Activated naive CD4-positive, alpha-beta T cell treated with anti-CD3 and anti-CD28 coated beads, Interleukin-2, amount 10 ng/mL, durations not matched to agents 7 days and 5 days (primary cell): ENCODE results near the gene ICOS.
"Not testable (repeated sequence)": the region's sequence is repeated elsewhere in the genome, so short reads cannot be mapped to it uniquely, and the experiment has no call there.

Source experiments
- CTCF ChIA-PET: fragments of 350-600 bp; sonication (Branson Sonifier 250); formaldehyde crosslinking; loops from one replicate; lab custom pipeline; 2021; ENCODE audit warnings: antibody characterized with exemption; lab: Charles Lee
- DNase-seq: peaks from one replicate; pipeline ENCODE4 v3.0.0-alpha.2; 2020
- H3K27ac Mint-ChIP-seq: one replicate; pipeline ENCODE4 v1.8.0; 2021; ENCODE audit warnings: mild to moderate bottlenecking, moderate library complexity, mixed read lengths
- H3K27me3 Mint-ChIP-seq: one replicate; pipeline ENCODE4 v1.8.0; 2021; ENCODE audit warnings: mild to moderate bottlenecking, mixed read lengths
- H3K36me3 Mint-ChIP-seq: one replicate; pipeline ENCODE4 v1.8.0; 2021; ENCODE audit warnings: mixed read lengths
- H3K4me1 Mint-ChIP-seq: one replicate; pipeline ENCODE4 v1.8.0; 2021; ENCODE audit warnings: mixed read lengths
- H3K4me3 Mint-ChIP-seq: one replicate; pipeline ENCODE4 v1.8.0; 2021; ENCODE audit warnings: mild to moderate bottlenecking, moderate library complexity, mixed read lengths
- H3K9me3 Mint-ChIP-seq: one replicate; pipeline ENCODE4 v1.8.0; 2021; ENCODE audit warnings: mixed read lengths

The ICOS gene

DNA sequence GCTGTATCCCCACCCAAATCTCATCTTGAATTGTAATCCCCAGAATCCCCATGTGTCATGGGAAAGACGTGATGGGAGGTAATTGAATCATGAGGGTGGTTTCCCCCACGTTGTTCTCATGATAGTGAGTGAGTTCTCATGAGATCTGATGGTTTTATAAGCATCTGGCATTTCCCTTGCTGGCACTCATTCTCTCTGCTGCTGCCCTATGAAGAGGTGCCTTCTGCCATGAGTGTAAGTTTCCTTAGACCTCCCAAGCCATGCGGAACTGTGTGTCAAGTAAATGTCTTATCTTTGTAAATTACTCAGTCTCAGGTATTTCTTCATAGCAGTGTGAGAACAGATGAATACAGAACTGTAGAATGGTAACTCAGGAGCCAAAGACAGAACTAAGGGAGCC is 5.3 kb upstream of the ICOS start:
- H3K27ac Mint-ChIP-seq, H3K9me3 Mint-ChIP-seq, H3K4me3 Mint-ChIP-seq, DNase-seq, CTCF ChIA-PET, H3K27me3 Mint-ChIP-seq: not testable (repeated sequence)
- Mint-ChIP-seq H3K36me3 (peaks cover 11% of the 10 kb centered on the region), H3K4me1 (peaks cover 52% of the 10 kb centered on the region)

DNA sequence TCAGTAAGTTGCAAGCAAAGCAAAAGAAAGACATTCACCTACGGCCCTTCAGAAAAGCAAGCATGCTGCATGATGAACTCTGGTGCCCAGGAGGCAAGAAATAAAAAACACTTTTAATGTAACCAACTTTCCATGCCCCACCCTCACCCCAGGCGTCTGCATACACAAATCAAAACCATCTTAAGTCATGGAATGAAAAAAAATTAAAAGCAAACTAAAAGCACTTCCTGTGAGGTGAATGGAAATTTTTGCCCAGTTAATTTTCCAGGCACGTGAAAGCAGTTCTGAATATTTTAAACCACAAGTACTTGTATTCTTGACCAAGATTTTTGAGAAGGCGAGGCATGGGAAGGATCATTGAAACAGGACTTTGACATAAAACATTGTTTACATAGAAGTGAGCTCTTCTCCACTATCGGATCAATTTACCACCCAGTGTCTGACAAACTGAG is 2.5 kb upstream of the ICOS start:
- H3K36me3 Mint-ChIP-seq: peaks cover 29% of the 10 kb centered on the region
- H3K4me1 Mint-ChIP-seq: peaks cover 51% of the 10 kb centered on the region
- peak overlapping the region; percentile 62 for H3K4me3 Mint-ChIP-seq
- peak overlapping the region; percentile 96 for H3K27ac Mint-ChIP-seq
- H3K9me3 Mint-ChIP-seq: peaks cover 2% of the 10 kb centered on the region
- CTCF ChIA-PET: interaction anchor here (0.6 to 2.3 kb wide), 6 partner anchors 10 to 225 kb away, joined by 3 to 16 read pairs (median 4); no protein-coding TSS in a partner anchor
- H3K27me3 Mint-ChIP-seq: no peaks in the 10 kb centered on the region
- peak; percentile 62 for DNase-seq

DNA sequence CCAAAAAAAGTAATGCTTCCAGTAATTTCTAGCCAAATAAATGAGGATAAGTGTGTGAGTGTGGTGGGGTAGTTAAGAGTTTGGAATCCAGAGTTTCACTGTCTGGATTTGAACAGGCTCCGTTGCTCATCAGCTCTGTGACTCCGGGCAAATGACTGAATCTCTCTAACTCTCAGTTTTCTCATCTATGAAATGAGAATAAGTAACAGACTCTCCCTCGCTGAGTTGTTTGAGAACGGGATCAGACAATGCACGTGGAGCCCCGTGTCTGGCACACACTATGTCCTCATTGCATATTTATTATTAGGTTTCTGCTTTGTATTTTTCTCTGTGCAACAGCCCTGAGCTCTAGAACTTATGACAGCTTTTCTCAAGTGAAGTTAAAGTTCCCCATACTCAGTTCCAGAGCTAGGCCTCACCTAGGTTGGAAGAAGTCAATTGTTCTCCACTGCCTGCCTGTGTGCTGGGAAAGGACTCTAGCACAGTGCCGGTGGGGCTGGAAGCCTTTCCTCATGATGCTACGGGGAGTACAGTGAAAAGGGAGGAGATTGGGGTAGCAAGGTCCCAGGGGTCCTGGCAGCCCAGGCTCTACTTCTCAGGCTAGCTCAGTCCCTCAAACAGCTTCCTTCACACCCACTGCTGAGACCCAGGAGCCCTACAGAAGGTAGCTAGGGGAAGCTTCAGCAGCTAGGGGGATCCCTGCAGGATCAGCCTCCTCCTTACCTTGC is 1.7 kb upstream of the ICOS start:
- H3K4me1 Mint-ChIP-seq: peaks cover 51% of the 10 kb centered on the region
- H3K27ac Mint-ChIP-seq: peak overlapping the region; percentile 96
- H3K36me3 Mint-ChIP-seq: peaks cover 37% of the 10 kb centered on the region
- CTCF ChIA-PET: interaction anchor here (0.9 to 2.3 kb wide), 6 partner anchors 9 to 226 kb away, joined by 3 to 16 read pairs (median 4); no protein-coding TSS in a partner anchor
- peaks cover 2% of the 10 kb centered on the region for H3K9me3 Mint-ChIP-seq
- peak; percentile 31 for DNase-seq
- peak overlapping the region; percentile 62 for H3K4me3 Mint-ChIP-seq
- no peaks in the 10 kb centered on the region for H3K27me3 Mint-ChIP-seq

DNA sequence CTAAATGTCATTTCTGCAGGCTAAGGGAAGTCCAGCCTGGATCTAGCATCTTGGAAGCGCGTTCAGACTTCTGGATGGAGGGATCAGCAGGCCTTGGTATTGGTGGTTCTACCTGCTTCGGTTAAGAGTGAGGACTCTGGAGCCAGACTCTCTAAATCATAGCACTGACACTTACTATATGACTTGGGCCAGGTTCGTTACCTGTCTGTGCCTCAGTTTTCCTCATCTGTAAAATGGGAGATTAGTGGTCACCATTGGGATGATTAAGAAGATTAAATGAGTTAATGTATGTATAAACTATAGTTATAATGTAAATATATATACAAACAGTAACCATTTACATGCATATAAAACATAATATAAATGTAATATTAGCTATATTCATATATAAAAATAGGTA is 995 bp upstream of the ICOS start:
- peak overlapping the region; percentile 96 for H3K27ac Mint-ChIP-seq
- CTCF ChIA-PET: interaction anchor here (0.9 to 2.3 kb wide), 3 partner anchors 8 to 197 kb away, joined by 3 to 16 read pairs (median 4); no protein-coding TSS in a partner anchor
- DNase-seq: no peak
- no peaks in the 10 kb centered on the region for H3K27me3 Mint-ChIP-seq
- H3K4me3 Mint-ChIP-seq: no peak overlapping the region
- peaks cover 54% of the 10 kb centered on the region for H3K4me1 Mint-ChIP-seq
- H3K9me3 Mint-ChIP-seq: peaks cover 2% of the 10 kb centered on the region
- H3K36me3 Mint-ChIP-seq: peaks cover 44% of the 10 kb centered on the region

DNA sequence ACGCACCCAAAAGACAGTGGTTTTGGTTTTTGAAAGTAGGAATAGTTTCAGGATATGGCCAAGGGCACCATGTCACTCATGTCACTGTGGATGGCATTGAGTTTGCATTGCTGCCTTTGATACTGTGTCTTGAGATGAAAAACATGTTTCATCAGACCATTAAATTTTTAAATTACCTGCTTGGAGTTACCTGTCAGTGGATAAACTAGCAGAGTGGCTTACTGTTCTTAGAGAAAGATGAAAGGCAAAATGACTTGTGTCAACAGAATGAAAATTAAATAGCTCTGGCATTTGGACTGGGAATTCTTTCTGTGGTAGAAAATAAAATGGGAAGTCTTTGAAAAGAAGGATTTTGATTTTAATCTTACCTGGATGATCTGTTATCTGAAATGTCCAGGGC is 386 bp downstream of the ICOS start:
- Mint-ChIP-seq H3K4me1 (peaks cover 60% of the 10 kb centered on the region), H3K27me3 (no peaks in the 10 kb centered on the region), H3K4me3 (peak overlapping the region; percentile 84), H3K9me3 (no peaks in the 10 kb centered on the region), H3K27ac (peak overlapping the region; percentile 95), H3K36me3 (peaks cover 56% of the 10 kb centered on the region)
- DNase-seq: no peak
- CTCF ChIA-PET: interaction anchor here (1.1 to 1.3 kb wide), 2 partner anchors 88 to 229 kb away, joined by 3 to 4 read pairs; no protein-coding TSS in a partner anchor

DNA sequence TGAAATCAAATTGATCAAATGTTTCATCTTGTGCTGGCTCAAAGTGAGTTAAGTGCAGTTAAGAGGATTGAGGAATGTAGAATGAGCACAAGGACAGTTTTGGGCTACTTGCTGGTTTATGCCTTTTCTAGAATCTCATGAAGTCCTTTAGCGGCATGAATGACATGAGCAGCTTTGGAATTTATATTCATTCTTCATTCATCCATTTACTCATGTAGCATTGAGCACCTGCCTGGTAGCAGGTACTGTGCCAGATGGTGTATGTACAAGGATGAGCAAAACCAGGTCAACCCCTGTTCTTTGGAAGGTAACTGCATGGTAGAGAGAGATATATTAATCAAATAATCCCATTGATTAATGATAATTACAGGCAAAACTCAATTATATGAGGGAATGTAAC is 1.2 kb downstream of the ICOS start:
- peaks cover 59% of the 10 kb centered on the region for H3K36me3 Mint-ChIP-seq
- peak overlapping the region; percentile 84 for H3K4me3 Mint-ChIP-seq
- CTCF ChIA-PET: interaction anchor here (0.7 to 1.1 kb wide), 2 partner anchors 68 to 87 kb away, joined by 3 read pairs; no protein-coding TSS in a partner anchor
- DNase-seq: no peak
- H3K27ac Mint-ChIP-seq: peak overlapping the region; percentile 83
- peaks cover 59% of the 10 kb centered on the region for H3K4me1 Mint-ChIP-seq
- no peaks in the 10 kb centered on the region for H3K9me3 Mint-ChIP-seq
- H3K27me3 Mint-ChIP-seq: no peaks in the 10 kb centered on the region

DNA sequence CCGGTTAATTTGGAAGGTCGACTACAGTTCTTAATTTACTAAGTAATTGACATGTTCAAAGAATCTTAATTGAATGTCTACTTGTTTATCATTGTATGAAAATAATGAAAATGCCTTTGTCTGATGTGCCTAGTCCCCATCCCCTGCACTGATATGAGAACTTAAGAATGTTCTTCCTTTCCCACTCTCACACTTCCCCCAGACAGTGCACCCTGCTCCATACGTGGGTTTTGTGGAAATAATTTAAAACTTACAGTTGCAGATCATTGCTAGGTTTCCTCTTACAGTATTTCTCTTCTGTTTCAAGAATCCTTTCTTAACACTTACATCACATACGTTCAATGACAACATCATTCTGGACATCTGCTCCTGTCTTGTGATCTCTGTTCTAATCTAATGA is 3.5 kb downstream of the ICOS start:
- no peak for DNase-seq
- CTCF ChIA-PET: interaction anchor here (1.0 kb wide), 1 partner anchor 10 kb away, joined by 4 read pairs; no protein-coding TSS in a partner anchor
- no peaks in the 10 kb centered on the region for H3K9me3 Mint-ChIP-seq
- H3K4me3 Mint-ChIP-seq: peak overlapping the region; percentile 84
- peak overlapping the region; percentile 83 for H3K27ac Mint-ChIP-seq
- peaks cover 59% of the 10 kb centered on the region for H3K4me1 Mint-ChIP-seq
- H3K27me3 Mint-ChIP-seq: no peaks in the 10 kb centered on the region
- peaks cover 71% of the 10 kb centered on the region for H3K36me3 Mint-ChIP-seq

DNA sequence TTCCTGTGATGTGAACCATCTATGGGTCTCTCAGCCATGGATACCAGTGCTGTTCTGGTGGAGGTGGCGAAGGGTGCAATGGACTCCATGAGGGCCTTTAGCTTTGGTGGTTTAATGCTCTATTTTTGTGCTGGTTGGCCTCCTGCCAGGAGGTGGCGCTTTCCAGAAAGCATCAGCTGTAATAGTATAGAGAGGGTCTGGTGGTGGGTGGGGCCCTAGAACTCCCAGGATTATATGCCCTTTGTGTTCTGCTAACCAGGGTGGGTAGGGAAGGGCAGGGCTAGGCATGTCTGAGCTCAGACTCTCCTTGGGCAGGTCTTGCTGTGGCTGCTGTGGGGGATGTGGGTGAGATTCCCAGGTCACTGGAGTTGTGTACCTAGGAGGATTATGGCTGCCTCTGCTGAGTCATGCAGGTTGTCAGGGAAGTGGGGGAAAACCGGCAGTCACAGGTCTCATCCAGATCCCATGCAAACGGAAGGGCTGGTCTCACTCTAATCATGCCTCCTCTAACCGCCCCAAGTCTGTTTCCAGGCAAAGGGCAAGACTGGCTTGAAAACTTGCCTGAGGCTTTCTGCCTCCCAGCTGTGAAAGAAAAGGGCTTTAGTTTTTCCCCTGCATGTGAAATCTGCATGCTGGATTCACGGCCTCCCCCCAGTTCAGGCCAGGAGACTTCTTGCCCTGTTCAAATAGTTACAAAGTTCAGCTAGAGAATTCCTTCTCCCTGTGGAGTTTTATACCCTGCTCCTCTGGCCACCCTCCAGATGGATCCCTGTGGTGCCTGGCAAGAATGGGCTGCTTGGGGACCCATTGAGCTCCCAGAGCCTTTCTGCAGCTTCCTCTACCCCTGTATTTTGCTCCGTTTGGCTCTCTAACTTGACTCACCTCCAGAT is 7.2 kb downstream of the ICOS start:
- CTCF ChIA-PET: interaction anchor here (0.6 to 4.0 kb wide), 16 partner anchors 9 to 232 kb away, joined by 3 to 16 read pairs (median 4); no protein-coding TSS in a partner anchor
- H3K36me3 Mint-ChIP-seq: peaks cover 83% of the 10 kb centered on the region

DNA sequence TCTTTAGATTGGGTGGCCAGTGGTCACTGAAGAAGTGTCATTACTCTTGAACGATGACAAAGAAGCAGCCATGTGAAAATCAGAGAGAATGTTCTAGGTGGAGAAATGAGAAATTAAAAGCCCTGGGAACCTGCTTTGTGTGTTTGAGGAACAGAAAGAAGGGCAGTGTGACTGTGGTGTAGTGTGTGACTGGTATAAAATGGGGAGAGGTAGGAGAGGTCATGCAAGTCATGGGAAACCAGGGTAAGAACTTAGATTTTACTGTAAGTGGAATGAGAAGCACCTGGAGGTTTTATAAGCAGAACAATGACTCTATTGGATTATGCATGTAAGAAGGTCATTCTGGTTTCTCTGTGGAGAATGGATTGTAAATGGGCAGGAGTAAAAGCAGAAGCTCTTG is 12.2 kb downstream of the ICOS start:
- Mint-ChIP-seq H3K4me3 (peak overlapping the region; percentile 3), H3K27ac (peak overlapping the region; percentile 83), H3K9me3 (no peaks in the 10 kb centered on the region), H3K36me3 (peaks cover 67% of the 10 kb centered on the region), H3K27me3 (no peaks in the 10 kb centered on the region), H3K4me1 (peaks cover 92% of the 10 kb centered on the region)
- CTCF ChIA-PET: interaction anchor here (0.6 to 1.0 kb wide), 2 partner anchors 23 to 76 kb away, joined by 3 read pairs; no protein-coding TSS in a partner anchor
- DNase-seq: no peak

More for the DNA sequence above, 7.2 kb downstream of the ICOS start:
- H3K9me3 Mint-ChIP-seq, H3K27me3 Mint-ChIP-seq: not testable (repeated sequence)
- peak overlapping the region; percentile 55 for H3K4me3 Mint-ChIP-seq
- H3K4me1 Mint-ChIP-seq: peaks cover 80% of the 10 kb centered on the region
- H3K27ac Mint-ChIP-seq: peak overlapping the region; percentile 82
- peak; percentile 33 for DNase-seq

DNA sequence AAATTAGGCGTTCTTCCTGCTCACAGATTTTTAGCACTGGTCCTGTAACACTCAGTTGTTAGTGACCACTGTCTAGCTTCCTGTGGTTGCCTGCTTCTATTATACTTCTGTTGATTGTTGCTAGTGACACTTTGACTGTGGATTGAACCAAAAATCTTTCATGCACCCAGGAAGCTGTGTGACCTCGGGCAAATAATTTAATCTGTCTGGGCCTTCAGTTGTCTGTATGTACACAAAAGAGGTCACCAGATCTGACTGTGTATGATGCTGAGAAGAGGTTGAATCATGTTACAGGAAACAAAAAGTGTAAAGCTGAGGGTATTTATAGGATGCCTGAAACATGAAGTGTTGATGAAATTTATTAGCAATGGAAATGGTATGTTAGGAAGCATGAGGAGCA is 12.7 kb downstream of the ICOS start:
- peaks cover 62% of the 10 kb centered on the region for H3K36me3 Mint-ChIP-seq
- H3K27ac Mint-ChIP-seq: peak overlapping the region; percentile 83
- CTCF ChIA-PET: interaction anchor here (0.6 kb wide), 1 partner anchor 23 kb away, joined by 3 read pairs; no protein-coding TSS in a partner anchor
- no peaks in the 10 kb centered on the region for H3K27me3 Mint-ChIP-seq
- peaks cover 90% of the 10 kb centered on the region for H3K4me1 Mint-ChIP-seq
- H3K9me3 Mint-ChIP-seq: no peaks in the 10 kb centered on the region
- H3K4me3 Mint-ChIP-seq: peak overlapping the region; percentile 32
- no peak for DNase-seq

DNA sequence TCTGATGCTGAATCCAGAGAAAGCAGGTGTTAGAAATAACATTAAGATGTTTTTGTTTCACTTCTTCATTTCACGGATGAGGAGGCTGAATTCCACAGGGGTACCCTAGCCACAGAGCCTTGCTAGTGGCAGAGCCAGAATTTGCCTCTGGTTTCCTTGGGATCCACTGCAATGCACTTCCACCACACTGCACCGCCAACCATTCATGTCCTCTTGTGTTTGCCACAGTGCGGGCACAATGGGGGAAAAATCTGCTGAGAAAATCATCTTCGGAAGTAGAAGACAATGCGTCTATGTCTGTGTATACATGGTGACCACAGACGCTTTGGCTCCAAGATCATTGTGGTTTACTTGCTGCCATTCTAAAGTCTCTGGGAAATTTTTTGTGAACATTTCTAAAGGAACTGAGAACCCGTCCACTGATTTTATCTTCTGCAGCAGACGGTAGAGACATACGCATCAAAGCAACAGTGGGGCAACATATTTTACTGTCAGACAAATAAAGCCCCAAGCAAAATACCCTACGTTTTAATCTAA is 14.9 kb downstream of the ICOS start:
- Mint-ChIP-seq H3K27ac (peak overlapping the region; percentile 91), H3K36me3 (peaks cover 57% of the 10 kb centered on the region), H3K27me3 (no peaks in the 10 kb centered on the region), H3K4me3 (peak overlapping the region; percentile 74), H3K9me3 (no peaks in the 10 kb centered on the region), H3K4me1 (peaks cover 85% of the 10 kb centered on the region)
- CTCF ChIA-PET: interaction anchor here (1.3 kb wide), 1 partner anchor 48 kb away, joined by 7 read pairs; no protein-coding TSS in a partner anchor
- DNase-seq: peak; percentile 52

DNA sequence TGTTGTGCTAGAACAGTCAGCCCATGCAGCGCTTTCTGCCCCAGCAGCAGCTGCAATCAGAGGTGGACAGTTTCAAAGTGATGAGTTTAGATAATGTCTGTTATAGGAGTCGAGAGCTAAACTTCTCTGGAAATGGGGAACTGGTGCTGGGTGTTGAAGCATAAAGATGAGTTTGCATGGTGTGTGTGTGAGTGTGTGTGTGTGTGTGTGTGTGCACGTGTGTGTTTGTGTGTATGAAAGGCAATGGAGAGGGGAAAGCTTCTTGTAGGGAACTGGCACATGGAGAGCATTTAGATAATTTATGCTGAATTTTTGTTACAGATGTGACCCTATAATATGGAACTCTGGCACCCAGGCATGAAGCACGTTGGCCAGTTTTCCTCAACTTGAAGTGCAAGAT is 22.7 kb downstream of the ICOS start:
- Mint-ChIP-seq H3K27ac (no peak overlapping the region), H3K4me1 (peaks cover 20% of the 10 kb centered on the region), H3K27me3 (no peaks in the 10 kb centered on the region), H3K9me3 (no peaks in the 10 kb centered on the region), H3K36me3 (peaks cover 66% of the 10 kb centered on the region), H3K4me3 (no peak overlapping the region)
- no peak for DNase-seq
- CTCF ChIA-PET: interaction anchor here (1.5 kb wide), 1 partner anchor 28 kb away, joined by 3 read pairs; no protein-coding TSS in a partner anchor

DNA sequence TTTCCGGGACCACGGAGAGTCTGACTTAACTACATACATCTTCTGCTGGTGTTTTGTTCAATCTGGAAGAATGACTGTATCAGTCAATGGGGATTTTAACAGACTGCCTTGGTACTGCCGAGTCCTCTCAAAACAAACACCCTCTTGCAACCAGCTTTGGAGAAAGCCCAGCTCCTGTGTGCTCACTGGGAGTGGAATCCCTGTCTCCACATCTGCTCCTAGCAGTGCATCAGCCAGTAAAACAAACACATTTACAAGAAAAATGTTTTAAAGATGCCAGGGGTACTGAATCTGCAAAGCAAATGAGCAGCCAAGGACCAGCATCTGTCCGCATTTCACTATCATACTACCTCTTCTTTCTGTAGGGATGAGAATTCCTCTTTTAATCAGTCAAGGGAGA is 23.1 kb downstream of the ICOS start:
- Mint-ChIP-seq H3K27me3 (no peaks in the 10 kb centered on the region), H3K4me1 (peaks cover 17% of the 10 kb centered on the region), H3K27ac (no peak overlapping the region), H3K9me3 (no peaks in the 10 kb centered on the region), H3K4me3 (no peak overlapping the region), H3K36me3 (peaks cover 66% of the 10 kb centered on the region)
- no peak for DNase-seq
- CTCF ChIA-PET: interaction anchor here (1.5 kb wide), 1 partner anchor 28 kb away, joined by 3 read pairs; no protein-coding TSS in a partner anchor
